ENCODE data around the gene PAPPA2.

PAPPA2 gene

DNA sequence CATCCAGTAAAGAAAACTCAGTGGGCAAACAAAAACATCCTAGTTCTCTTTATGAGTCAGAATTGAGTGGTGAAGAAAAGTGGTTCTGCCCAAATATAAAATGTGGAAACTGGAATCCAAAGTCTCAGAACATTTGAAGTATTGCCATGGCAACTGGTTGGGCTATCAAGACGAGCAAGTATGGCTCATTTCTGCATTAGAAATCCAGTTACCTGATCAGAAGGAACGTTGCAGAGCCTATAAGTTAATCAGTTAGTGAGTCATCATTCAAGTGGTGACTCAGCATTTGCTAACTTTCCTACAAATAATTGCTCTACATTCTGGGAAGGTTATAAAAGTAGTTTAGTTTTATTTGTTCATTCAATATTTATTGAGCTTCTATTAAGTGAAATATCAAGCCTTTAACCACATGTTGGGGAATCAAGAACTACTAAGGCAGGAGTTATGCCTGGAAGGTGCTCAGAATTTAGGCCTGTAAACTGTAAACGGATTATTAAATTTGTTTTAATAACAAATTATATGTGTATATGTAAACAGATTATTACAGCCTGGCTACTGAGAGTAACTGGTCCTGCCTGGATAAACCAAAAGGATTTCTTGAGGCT lies 104.3 kb downstream of the PAPPA2 start:
- no peaks in the 10 kb centered on the region for H3K36me3 ChIP-seq (ENCODE audit: control insufficient read depth in 2 of 2, insufficient read depth in 1 of 2, low read length in 2 of 2)
- CTCF ChIA-PET, result no interaction called here
- no peak for TF ChIP-seq KLF9 (tag by site-specific recombination; IDR thresholded peaks at IDR 0.05; ENCODE audit: low read depth)
- TF ChIP-seq, protein P1, sequence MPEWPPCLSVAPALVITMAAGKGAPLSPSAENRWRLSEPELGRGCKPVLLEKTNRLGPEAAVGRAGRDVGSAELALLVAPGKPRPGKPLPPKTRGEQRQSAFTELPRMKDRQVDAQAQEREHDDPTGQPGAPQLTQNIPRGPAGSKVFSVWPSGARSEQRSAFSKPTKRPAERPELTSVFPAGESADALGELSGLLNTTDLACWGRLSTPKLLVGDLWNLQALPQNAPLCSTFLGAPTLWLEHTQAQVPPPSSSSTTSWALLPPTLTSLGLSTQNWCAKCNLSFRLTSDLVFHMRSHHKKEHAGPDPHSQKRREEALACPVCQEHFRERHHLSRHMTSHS (tag by site-specific recombination; IDR thresholded peaks at IDR 0.05), result no peak
- TF ChIP-seq ZNF112 (tag by site-specific recombination; IDR thresholded peaks at IDR 0.05), result no peak
- TF ChIP-seq MYNN (tag by site-specific recombination; IDR thresholded peaks at IDR 0.05; ENCODE audit: borderline replicate concordance), result no peak
- TF ChIP-seq, protein P2, sequence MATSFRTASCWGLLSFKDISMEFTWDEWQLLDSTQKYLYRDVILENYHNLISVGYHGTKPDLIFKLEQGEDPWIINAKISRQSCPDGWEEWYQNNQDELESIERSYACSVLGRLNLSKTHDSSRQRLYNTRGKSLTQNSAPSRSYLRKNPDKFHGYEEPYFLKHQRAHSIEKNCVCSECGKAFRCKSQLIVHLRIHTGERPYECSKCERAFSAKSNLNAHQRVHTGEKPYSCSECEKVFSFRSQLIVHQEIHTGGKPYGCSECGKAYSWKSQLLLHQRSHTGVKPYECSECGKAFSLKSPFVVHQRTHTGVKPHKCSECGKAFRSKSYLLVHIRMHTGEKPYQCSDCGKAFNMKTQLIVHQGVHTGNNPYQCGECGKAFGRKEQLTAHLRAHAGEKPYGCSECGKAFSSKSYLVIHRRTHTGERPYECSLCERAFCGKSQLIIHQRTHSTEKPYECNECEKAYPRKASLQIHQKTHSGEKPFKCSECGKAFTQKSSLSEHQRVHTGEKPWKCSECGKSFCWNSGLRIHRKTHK (tag by site-specific recombination; IDR thresholded peaks at IDR 0.05), result no peak
- no peak for TF ChIP-seq ZNF830 (tag by site-specific recombination; IDR thresholded peaks at IDR 0.05; ENCODE audit: low read depth)
- no peak for TF ChIP-seq ZNF701 (tag by site-specific recombination; IDR thresholded peaks at IDR 0.05)
- no peak for TF ChIP-seq ZNF404 (tag by site-specific recombination; IDR thresholded peaks at IDR 0.05)
- no peak for TF ChIP-seq ZNF658 (tag by site-specific recombination; IDR thresholded peaks at IDR 0.05)
- no peak for TF ChIP-seq ZNF549 (tag by site-specific recombination; IDR thresholded peaks at IDR 0.05)
- TF ChIP-seq ZNF155 (tag by site-specific recombination; IDR thresholded peaks at IDR 0.05), result no peak
- TF ChIP-seq, protein P3, sequence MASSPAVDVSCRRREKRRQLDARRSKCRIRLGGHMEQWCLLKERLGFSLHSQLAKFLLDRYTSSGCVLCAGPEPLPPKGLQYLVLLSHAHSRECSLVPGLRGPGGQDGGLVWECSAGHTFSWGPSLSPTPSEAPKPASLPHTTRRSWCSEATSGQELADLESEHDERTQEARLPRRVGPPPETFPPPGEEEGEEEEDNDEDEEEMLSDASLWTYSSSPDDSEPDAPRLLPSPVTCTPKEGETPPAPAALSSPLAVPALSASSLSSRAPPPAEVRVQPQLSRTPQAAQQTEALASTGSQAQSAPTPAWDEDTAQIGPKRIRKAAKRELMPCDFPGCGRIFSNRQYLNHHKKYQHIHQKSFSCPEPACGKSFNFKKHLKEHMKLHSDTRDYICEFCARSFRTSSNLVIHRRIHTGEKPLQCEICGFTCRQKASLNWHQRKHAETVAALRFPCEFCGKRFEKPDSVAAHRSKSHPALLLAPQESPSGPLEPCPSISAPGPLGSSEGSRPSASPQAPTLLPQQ (tag by site-specific recombination; IDR thresholded peaks at IDR 0.05), result no peak
- TF ChIP-seq, protein P4, sequence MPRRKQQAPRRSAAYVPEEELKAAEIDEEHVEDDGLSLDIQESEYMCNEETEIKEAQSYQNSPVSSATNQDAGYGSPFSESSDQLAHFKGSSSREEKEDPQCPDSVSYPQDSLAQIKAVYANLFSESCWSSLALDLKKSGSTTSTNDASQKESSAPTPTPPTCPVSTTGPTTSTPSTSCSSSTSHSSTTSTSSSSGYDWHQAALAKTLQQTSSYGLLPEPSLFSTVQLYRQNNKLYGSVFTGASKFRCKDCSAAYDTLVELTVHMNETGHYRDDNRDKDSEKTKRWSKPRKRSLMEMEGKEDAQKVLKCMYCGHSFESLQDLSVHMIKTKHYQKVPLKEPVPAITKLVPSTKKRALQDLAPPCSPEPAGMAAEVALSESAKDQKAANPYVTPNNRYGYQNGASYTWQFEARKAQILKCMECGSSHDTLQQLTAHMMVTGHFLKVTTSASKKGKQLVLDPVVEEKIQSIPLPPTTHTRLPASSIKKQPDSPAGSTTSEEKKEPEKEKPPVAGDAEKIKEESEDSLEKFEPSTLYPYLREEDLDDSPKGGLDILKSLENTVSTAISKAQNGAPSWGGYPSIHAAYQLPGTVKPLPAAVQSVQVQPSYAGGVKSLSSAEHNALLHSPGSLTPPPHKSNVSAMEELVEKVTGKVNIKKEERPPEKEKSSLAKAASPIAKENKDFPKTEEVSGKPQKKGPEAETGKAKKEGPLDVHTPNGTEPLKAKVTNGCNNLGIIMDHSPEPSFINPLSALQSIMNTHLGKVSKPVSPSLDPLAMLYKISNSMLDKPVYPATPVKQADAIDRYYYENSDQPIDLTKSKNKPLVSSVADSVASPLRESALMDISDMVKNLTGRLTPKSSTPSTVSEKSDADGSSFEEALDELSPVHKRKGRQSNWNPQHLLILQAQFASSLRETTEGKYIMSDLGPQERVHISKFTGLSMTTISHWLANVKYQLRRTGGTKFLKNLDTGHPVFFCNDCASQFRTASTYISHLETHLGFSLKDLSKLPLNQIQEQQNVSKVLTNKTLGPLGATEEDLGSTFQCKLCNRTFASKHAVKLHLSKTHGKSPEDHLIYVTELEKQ (tag by site-specific recombination; IDR thresholded peaks at IDR 0.05; ENCODE audit: borderline replicate concordance), result no peak
- no peak for TF ChIP-seq ZNF596 (tag by site-specific recombination; IDR thresholded peaks at IDR 0.05)
- no peak for TF ChIP-seq ZNF391 (tag by site-specific recombination; IDR thresholded peaks at IDR 0.05; ENCODE audit: borderline replicate concordance, low read depth)
- no peak for TF ChIP-seq ZNF138 (tag by site-specific recombination; IDR thresholded peaks at IDR 0.05; ENCODE audit: borderline replicate concordance)
- no peak for TF ChIP-seq MZF1 (tag by site-specific recombination; IDR thresholded peaks at IDR 0.05; ENCODE audit: borderline replicate concordance)
- TF ChIP-seq MEIS1 (CRISPR knock-in tag; IDR thresholded peaks at IDR 0.05; ENCODE audit: borderline replicate concordance), result no peak
- no peaks in the 10 kb centered on the region for H3K4me1 ChIP-seq (ENCODE audit: control insufficient read depth, insufficient read depth, low read length)
- no peak overlapping the region for H3K4me3 ChIP-seq (ENCODE audit: low read depth, low read length)
- no peaks in the 10 kb centered on the region for H3K9me3 ChIP-seq (ENCODE audit: control insufficient read depth, insufficient read depth, low read depth, low read length)
- POLR2A ChIA-PET, result no interaction called here
- no peak overlapping the region for H3K27ac ChIP-seq (ENCODE audit: extremely low read depth, low read depth, low read length)

DNA sequence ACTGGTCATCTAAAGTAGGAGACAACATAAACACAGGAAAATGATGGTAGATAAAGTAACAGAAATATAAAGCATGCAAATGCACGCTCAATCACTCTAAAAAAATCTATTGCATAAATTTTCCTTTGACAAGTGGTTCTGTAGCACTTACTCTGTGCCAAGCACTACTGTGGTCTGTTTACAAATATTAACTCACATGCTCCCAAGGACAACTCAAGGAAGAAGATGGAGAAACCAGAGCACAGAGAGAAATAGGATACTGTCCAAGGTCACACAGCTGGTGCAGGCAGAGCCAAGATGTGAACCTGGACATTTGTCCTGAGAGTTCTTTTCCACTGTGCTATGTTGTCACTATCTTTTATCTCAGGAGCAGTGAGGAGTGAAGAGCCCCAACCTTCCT lies 105.2 kb downstream of the PAPPA2 start:
- no peak overlapping the region for H3K27ac ChIP-seq (ENCODE audit: extremely low read depth, low read depth, low read length)
- H3K4me3 ChIP-seq (ENCODE audit: low read depth, low read length), result no peak overlapping the region
- H3K4me1 ChIP-seq (ENCODE audit: control insufficient read depth, insufficient read depth, low read length), result no peaks in the 10 kb centered on the region
- ChIA-PET CTCF (no interaction called here), POLR2A (no interaction called here)
- H3K36me3 ChIP-seq (ENCODE audit: control insufficient read depth in 2 of 2, insufficient read depth in 1 of 2, low read length in 2 of 2), result no peaks in the 10 kb centered on the region
- no peaks in the 10 kb centered on the region for H3K9me3 ChIP-seq (ENCODE audit: control insufficient read depth, insufficient read depth, low read depth, low read length)
- TF ChIP-seq ZNF560 (tag by site-specific recombination; IDR thresholded peaks at IDR 0.05; ENCODE audit: borderline replicate concordance), result no peak
- TF ChIP-seq ZNF76 (tag by site-specific recombination; IDR thresholded peaks at IDR 0.05; ENCODE audit: borderline replicate concordance, low read depth), result no peak
- TF ChIP-seq ZNF311 (tag by site-specific recombination; IDR thresholded peaks at IDR 0.05; ENCODE audit: borderline replicate concordance), result no peak
- TF ChIP-seq, protein P5, sequence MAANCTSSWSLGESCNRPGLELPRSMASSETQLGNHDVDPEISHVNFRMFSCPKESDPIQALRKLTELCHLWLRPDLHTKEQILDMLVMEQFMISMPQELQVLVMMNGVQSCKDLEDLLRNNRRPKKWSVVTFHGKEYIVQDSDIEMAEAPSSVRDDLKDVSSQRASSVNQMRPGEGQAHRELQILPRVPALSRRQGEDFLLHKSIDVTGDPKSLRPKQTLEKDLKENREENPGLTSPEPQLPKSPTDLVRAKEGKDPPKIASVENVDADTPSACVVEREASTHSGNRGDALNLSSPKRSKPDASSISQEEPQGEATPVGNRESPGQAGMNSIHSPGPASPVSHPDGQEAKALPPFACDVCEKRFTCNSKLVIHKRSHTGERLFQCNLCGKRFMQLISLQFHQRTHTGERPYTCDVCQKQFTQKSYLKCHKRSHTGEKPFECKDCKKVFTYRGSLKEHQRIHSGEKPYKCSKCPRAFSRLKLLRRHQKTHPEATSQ (tag by site-specific recombination; IDR thresholded peaks at IDR 0.05), result no peak
- TF ChIP-seq ZNF585B (tag by site-specific recombination; IDR thresholded peaks at IDR 0.05), result no peak
- TF ChIP-seq ZSCAN30 (tag by site-specific recombination; IDR thresholded peaks at IDR 0.05), result no peak
